Adipose tissue (tissue), 3 donors: ENCODE data around the gene SRPX2. TPM values are rescaled to one million over a fixed set of nuclear protein-coding genes. Genes with fewer than 3 reads are reported as not detected.
"Not testable (repeated sequence)": the region's sequence is repeated elsewhere in the genome, so short reads cannot be mapped to it uniquely, and the experiment has no call there.

Experiments
- H3K27ac ChIP-seq: one replicate; pipeline ENCODE4 v1.5.1; 2013; ENCODE audit warnings: low read depth, low read length
- WGBS, 3 donors: extraction: QIAGEN DNeasy Blood & Tissue Kit; methylation state at CpG; one replicate each; pipeline ENCODE4 v1.1.7; 2013; 5-methylcytosine and 5-hydroxymethylcytosine counted together
- polyA plus RNA-seq, 3 donors: library from polyadenylated mRNA; stranded (reverse); fragments of 200-250 nt; gene quantifications; one replicate each; pipeline ENCODE4 v1.2.3, GENCODE V29; 2013
- donor health status: healthy with polysubstance abuse.
- donor health status: Bipolar disorder and iron deficiency.
- donor health status: healthy.

SRPX2 gene
- polyA plus RNA-seq, 3 donors: 3.6 to 56.8 (median 38.8) TPM

DNA sequence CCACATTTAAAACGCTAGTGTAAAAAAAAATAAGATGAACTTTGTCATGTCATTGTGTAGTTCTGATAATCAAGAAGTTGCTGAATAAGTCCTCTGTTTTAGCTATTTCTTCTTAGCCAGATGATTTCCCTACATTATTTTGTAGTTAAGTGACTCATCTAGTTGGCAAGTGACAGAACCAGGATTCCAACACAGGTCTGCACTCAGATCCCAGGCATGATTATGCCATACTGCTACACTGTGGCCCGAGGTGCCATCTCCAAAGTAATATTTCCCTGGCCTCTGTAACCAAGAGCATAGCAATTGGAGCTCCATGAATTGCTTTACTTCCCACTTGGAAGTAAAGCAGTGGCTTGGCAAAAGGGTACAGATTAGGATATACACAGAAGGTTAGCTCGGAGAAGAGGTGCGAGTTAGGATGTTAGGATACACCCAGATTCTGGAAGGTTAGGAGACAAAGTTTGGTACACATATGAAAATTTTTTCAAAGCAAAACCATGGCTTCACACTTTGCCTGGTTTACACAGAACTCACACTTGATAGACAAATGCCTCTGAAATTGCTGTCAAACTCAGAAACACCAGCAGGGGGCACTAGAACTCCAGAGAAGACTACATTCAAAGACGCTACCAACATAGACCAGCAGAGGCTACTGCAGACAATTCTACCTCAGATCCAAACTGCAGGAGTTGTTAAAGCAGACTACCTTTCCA, 41.4 kb downstream of the SRPX2 start:
- WGBS, 3 donors: 28 to 53% (median 44%) methylated on average over 5 of the region's 5 CpGs
- no peak overlapping the region for H3K27ac ChIP-seq

GRCh38 chrX:100685997-100686305, 42.0 kb downstream of the SRPX2 start:
- whole genome bisulfite sequencing, 3 donors: 8 to 27% (median 20%) methylated on average over 1 of the region's 1 CpG
- H3K27ac ChIP-seq: no peak overlapping the region

GRCh38 chrX:100687128-100687527, 43.1 kb downstream of the SRPX2 start:
- H3K27ac ChIP-seq: no peak overlapping the region
- WGBS, 3 donors: 33 to 86% (median 58%) methylated on average over 6 of the region's 6 CpGs

- 21 to 73% (median 51%) methylated on average over 2 of the region's 2 CpGs for WGBS, 3 donors
Observed at GRCh38 chrX:100687546-100687945, 43.5 kb downstream of the SRPX2 start.

DNA sequence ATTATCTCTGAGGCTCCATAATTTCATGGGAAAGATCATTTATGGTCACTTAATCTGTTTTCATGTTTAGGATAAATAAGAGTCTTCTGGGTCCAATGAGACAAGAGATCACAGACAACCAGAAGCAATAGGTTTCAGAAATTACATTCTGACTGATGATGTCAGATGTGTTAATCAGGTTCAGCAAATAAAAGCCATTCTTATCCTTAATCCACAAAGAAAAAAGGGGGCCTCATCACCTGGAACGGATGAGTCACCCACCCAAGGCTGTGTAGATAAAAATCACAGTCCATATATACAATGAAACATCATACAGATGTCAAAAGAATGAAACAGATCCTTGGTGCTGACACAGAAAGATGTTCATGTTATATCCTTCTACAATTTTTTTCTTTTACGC, 51.3 kb downstream of the SRPX2 start:
- H3K27ac ChIP-seq: no peak overlapping the region
- WGBS, 3 donors: 57 to 85% (median 78%) methylated on average over 2 of the region's 2 CpGs

More at GRCh38 chrX:100687546-100687945, 43.5 kb downstream of the SRPX2 start:
- no peak overlapping the region for H3K27ac ChIP-seq

DNA sequence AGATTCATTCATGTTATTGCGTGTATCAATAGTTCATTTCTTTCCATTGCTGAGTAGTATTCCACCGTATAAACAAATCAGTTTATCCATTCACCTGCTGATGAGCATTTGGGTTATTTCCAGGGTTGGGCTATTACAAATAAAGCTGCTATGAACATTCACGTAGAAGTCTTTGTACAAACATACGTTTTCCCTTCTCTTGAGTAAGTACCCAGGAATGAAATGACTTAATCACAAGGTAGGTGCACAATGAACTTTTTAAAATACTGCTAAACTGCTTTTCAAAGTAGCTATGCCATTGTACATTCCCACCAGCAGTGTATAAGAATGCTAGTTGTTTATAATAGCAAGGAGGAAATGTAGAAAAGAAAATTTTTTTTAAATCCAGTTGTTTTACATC, 52.0 kb downstream of the SRPX2 start:
- WGBS, 3 donors: 66 to 81% (median 72%) methylated on average over 4 of the region's 4 CpGs
- no peak overlapping the region for H3K27ac ChIP-seq

DNA sequence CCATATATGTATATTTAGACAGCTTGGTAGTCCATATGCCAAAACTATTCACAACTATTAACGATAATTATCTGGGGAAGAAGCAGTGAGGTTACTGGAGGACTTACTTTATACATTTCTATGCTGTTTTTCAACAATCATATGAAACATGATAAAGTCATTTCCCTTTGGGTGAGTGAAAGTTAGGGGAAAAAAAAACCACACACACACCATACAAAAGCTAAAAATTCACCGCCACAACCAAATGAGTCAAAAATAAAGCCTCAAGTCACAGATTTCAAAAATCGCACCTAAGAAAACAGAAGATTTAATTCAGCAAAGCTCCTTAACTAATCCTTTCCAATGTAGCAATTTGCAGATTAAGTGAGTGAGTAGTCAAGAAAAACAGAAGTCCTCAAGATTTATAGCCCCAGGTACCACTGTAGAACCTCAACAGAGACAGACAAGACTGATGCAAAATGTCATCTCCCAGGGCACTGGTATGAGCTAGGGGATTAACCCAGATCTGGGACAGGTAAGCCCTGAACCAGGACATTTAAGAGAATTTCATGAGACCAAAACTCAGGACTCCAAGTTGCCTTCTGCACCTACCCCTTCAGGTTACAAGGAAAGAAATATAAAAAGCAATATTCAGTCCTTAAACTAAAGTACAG, 52.8 kb downstream of the SRPX2 start:
- no peak overlapping the region for H3K27ac ChIP-seq
- 67 to 89% (median 73%) methylated on average over 3 of the region's 3 CpGs for WGBS, 3 donors

DNA sequence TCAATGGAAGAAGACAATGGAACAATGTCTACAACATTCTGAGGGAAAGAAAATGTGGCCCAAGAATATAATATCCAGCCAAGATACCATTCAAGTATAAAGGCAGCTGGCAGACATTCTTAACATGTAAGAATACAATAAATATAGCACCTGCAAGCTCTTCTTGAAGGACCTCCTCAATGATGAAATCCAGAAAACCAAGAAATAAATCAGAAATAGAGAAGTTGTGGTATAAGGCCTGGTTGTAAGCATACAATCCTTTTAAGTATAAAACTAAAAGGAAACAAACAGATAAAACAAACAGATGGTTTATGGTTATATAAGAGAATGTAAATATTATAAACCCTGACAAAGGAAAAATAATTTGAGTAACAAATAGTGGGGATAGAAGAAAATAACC, 54.6 kb downstream of the SRPX2 start:
- H3K27ac ChIP-seq: no peak overlapping the region

DNA sequence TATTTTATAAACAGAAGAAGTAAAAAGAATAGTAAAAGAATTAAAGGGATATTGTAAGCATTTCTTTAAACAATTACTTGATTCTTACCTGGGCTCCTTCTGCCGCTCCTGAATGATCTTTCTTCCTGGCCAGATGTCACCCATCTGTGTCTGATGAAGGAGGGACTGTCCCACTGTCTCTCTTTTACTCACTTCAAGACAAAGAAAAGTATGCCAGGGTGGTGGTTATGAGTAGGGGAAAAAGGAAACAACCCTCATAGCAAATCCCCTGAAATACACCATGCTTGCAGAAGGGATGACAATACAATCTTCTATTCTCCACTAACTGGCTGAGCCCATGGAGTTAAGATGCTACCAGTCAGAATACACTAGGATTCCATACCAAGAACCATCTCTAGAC, 56.8 kb downstream of the SRPX2 start:
- 80 to 100% (median 94%) methylated on average over 1 of the region's 1 CpG for WGBS, 3 donors
- no peak overlapping the region for H3K27ac ChIP-seq

DNA sequence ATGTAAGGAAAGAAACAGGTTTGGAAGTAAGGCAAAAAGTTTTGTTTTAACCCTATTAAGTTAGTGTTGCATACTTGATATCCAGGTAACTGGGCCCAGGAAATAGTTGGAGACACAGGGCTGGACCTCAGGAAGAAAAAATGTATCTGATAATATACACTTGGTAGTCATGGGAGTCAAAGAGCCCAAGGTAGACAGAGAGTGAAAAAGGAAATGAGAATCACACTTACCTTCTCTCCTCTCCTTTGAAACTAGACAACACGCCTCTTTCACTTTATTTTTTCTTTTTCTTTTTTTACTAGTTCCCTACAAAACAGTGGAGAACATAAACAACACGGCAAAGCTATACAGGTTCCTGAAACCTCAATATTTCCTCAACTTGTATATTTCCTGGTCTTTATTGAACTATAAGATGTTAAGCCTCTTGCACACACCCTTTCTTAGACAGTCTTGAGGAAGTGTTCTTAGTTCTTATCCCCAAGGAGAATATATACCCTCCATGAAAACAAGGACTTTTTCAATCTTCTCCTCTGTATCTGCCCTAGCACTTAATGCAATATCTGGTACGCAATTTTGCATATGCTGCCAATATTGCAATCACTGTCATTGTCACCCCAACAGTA, 60.7 kb downstream of the SRPX2 start:
- 51 to 56% (median 52%) methylated on average over 3 of the region's 3 CpGs for WGBS, 3 donors
- H3K27ac ChIP-seq: no peak overlapping the region

DNA sequence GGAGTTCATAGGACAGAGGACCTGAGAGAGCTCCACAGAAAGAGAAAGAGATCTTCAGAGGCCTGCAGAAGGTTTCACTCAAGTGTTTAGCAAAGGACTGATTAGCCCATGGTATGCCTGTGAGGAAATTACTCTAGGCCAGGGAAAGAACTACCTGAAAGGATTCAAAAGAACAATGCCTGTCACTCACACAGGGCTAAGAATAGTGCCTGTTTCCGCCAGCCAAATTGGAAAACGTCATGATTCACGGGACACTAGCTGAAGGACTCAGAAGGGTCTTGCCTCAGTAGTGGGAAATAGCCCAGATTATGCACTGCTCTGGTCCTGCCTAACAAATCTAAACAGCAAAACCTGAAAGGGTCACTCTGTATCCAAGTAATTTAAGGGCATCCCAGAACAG, 66.8 kb downstream of the SRPX2 start:
- WGBS, 3 donors: 47 to 58% (median 51%) methylated on average over 3 of the region's 3 CpGs
- H3K27ac ChIP-seq: no peak overlapping the region

GRCh38 chrX:100717363-100717762, 73.4 kb downstream of the SRPX2 start:
- no peak overlapping the region for H3K27ac ChIP-seq
- 80 to 93% (median 90%) methylated on average over 8 of the region's 8 CpGs for WGBS, 3 donors

DNA sequence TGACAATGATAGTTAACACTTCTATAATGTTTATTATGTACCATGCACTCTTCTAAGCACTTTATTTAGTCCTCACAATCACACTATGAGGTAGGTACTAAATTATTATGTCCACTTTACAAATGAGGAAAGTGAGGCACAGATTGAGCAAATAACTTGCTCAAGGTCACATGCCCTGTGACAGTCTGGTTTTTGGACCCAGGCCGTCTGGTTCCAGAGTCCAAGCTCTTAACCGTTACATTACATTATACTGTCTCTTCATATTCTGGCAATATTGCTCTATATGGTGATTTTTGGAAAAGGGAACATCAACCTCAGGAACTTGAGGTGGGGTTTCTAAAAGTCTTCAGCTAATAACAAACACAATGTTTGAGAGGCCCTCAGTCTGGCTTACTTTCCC, 75.1 kb downstream of the SRPX2 start:
- WGBS, 3 donors: 74 to 87% (median 75%) methylated on average over 2 of the region's 2 CpGs
- H3K27ac ChIP-seq: no peak overlapping the region

GRCh38 chrX:100720301-100720700, 76.3 kb downstream of the SRPX2 start:
- 48 to 94% (median 64%) methylated on average over 2 of the region's 2 CpGs for WGBS, 3 donors
- H3K27ac ChIP-seq: no peak overlapping the region

- no peak overlapping the region for H3K27ac ChIP-seq
Observed at GRCh38 chrX:100721328-100721727, 77.3 kb downstream of the SRPX2 start.

GRCh38 chrX:100724006-100724405, 80.0 kb downstream of the SRPX2 start:
- 80 to 97% (median 91%) methylated on average over 1 to 8 of the region's 30 CpGs for WGBS, 3 donors
- not testable (repeated sequence) for H3K27ac ChIP-seq
